ENCODE results near the gene SPATC1L.
A peak's percentile ranks its signal among the peaks of the same experiment; 100 is the strongest.

The SPATC1L gene

GRCh38 chr21:46113497-46114176 is 70.6 kb downstream of the SPATC1L start:
- Histone ChIP-seq H3K36me3 (ENCODE audit: control insufficient read depth in 2 of 2, insufficient read depth in 1 of 2, low read length in 2 of 2) (peaks cover 0 to 62% of the 10 kb centered on the region in 2 experiments), H3K4me3 (ENCODE audit: low read depth, low read length) (no peak overlapping the region), H3K4me1 (ENCODE audit: control insufficient read depth, insufficient read depth, low read length) (no peaks in the 10 kb centered on the region), H3K9me3 (ENCODE audit: control insufficient read depth, insufficient read depth, low read depth, low read length) (no peaks in the 10 kb centered on the region), H3K27ac (ENCODE audit: extremely low read depth, low read depth, low read length) (no peak overlapping the region)
- CTCF ChIA-PET, result interaction anchor here (1.5 kb wide), 1 partner anchor 29 kb away, joined by 3 read pairs; no protein-coding TSS in a partner anchor
- POLR2A ChIA-PET, result no interaction called here
- TF ChIP-seq ZNF571 (tag by site-specific recombination; IDR thresholded peaks at IDR 0.05) (no peak), SCRT2 (tag by site-specific recombination; IDR thresholded peaks at IDR 0.05) (0 out of 2 replicates have a peak, but pooled peaks have one; percentile 19)

- POLR2A ChIA-PET, result no interaction called here
- peaks cover 0 to 53% of the 10 kb centered on the region in 2 experiments for H3K36me3 ChIP-seq (ENCODE audit: control insufficient read depth in 2 of 2, insufficient read depth in 1 of 2, low read length in 2 of 2)
- H3K4me3 ChIP-seq (ENCODE audit: low read depth, low read length), result no peak overlapping the region
- no peaks in the 10 kb centered on the region for H3K9me3 ChIP-seq (ENCODE audit: control insufficient read depth, insufficient read depth, low read depth, low read length)
- CTCF ChIA-PET, result interaction anchor here (1.5 kb wide), 1 partner anchor 30 kb away, joined by 3 read pairs; no protein-coding TSS in a partner anchor
- no peak overlapping the region for H3K27ac ChIP-seq (ENCODE audit: extremely low read depth, low read depth, low read length)
- H3K4me1 ChIP-seq (ENCODE audit: control insufficient read depth, insufficient read depth, low read length), result no peaks in the 10 kb centered on the region
- TF ChIP-seq GLIS1 (tag by site-specific recombination; IDR thresholded peaks at IDR 0.05), result no peak
- no peak for TF ChIP-seq GFI1B (tag by site-specific recombination; IDR thresholded peaks at IDR 0.05)
- no peak for TF ChIP-seq ZNF157 (tag by site-specific recombination; IDR thresholded peaks at IDR 0.05)
These were observed 71.5 kb downstream of the SPATC1L start for GRCh38 chr21:46112725-46113215.

- Histone ChIP-seq H3K36me3 (ENCODE audit: control insufficient read depth in 2 of 2, insufficient read depth in 1 of 2, low read length in 2 of 2) (peaks cover 0 to 50% of the 10 kb centered on the region in 2 experiments), H3K9me3 (ENCODE audit: control insufficient read depth, insufficient read depth, low read depth, low read length) (no peaks in the 10 kb centered on the region), H3K27ac (ENCODE audit: extremely low read depth, low read depth, low read length) (no peak overlapping the region), H3K4me3 (ENCODE audit: low read depth, low read length) (no peak overlapping the region), H3K4me1 (ENCODE audit: control insufficient read depth, insufficient read depth, low read length) (no peaks in the 10 kb centered on the region)
- POLR2A ChIA-PET, result no interaction called here
- TF ChIP-seq ZBTB44 (tag by site-specific recombination; IDR thresholded peaks at IDR 0.05), result no peak
- TF ChIP-seq ZNF10 (tag by site-specific recombination; IDR thresholded peaks at IDR 0.05), result no peak
- no peak for TF ChIP-seq ZNF354C (tag by site-specific recombination; IDR thresholded peaks at IDR 0.05; ENCODE audit: borderline replicate concordance, low read depth)
- no peak for TF ChIP-seq ZNF37A (tag by site-specific recombination; IDR thresholded peaks at IDR 0.05)
- TF ChIP-seq ZNF16 (tag by site-specific recombination; IDR thresholded peaks at IDR 0.05; ENCODE audit: low read depth), result no peak
- no peak for TF ChIP-seq PRDM4 (tag by site-specific recombination; IDR thresholded peaks at IDR 0.05)
- no peak for TF ChIP-seq ZBTB17 (tag by site-specific recombination; IDR thresholded peaks at IDR 0.05)
- no peak for TF ChIP-seq MYNN (tag by site-specific recombination; IDR thresholded peaks at IDR 0.05; ENCODE audit: borderline replicate concordance)
- TF ChIP-seq KLF17 (tag by site-specific recombination; IDR thresholded peaks at IDR 0.05), result no peak
- TF ChIP-seq ZNF394 (tag by site-specific recombination; IDR thresholded peaks at IDR 0.05; ENCODE audit: borderline replicate concordance), result no peak
- TF ChIP-seq ZNF560 (tag by site-specific recombination; IDR thresholded peaks at IDR 0.05; ENCODE audit: borderline replicate concordance), result no peak
- no peak for TF ChIP-seq SALL2 (tag by site-specific recombination; IDR thresholded peaks at IDR 0.05; ENCODE audit: borderline replicate concordance)
- no peak for TF ChIP-seq ZNF311 (tag by site-specific recombination; IDR thresholded peaks at IDR 0.05; ENCODE audit: borderline replicate concordance)
- no peak for TF ChIP-seq ZNF777 (tag by site-specific recombination; IDR thresholded peaks at IDR 0.05; ENCODE audit: borderline replicate concordance)
- TF ChIP-seq ZNF398 (tag by site-specific recombination; IDR thresholded peaks at IDR 0.05), result no peak
- TF ChIP-seq HOXC10 (CRISPR knock-in tag; IDR thresholded peaks at IDR 0.05), result no peak
- CTCF ChIA-PET, result no interaction called here
These were observed 72.2 kb downstream of the SPATC1L start for GRCh38 chr21:46111857-46112724.

Measured in HEK293 (cell line).